DOHH2 (cell line): ENCODE measurements around the gene GRIN2A.

Experiments
- H3F3A ChIP-seq: fragments of 200-600 bp; sonication (generic), shearing (Covaris generic); 2 replicates; pipeline ENCODE4 v1.6.0; 2016; ENCODE audit warnings: antibody characterized with exemption, mild to moderate bottlenecking; ENCODE audit not compliant: control insufficient read depth, insufficient read depth
- H3K27ac ChIP-seq: fragments of 200-600 bp; sonication (generic); 2 replicates; pipeline ENCODE4 v1.5.1; 2014; ENCODE audit warnings: low read depth, mild to moderate bottlenecking, low read length, moderate library complexity
- H3K27me3 ChIP-seq: fragments of 200-600 bp; sonication (generic); 2 replicates; pipeline ENCODE4 v1.6.1; 2014; ENCODE audit warnings: mild to moderate bottlenecking, low read length, mixed read lengths; ENCODE audit not compliant: control insufficient read depth
- H3K36me3 ChIP-seq: fragments of 200-600 bp; sonication (generic); 2 replicates; pipeline ENCODE4 v1.6.1; 2014; ENCODE audit warnings: mild to moderate bottlenecking, low read length, moderate library complexity, mixed read lengths; ENCODE audit not compliant: control insufficient read depth
- H3K4me1 ChIP-seq: fragments of 200-600 bp; sonication (generic); 2 replicates; pipeline ENCODE4 v1.6.1; 2014; ENCODE audit warnings: mild to moderate bottlenecking, low read length, mixed read lengths; ENCODE audit not compliant: control insufficient read depth
- H3K4me2 ChIP-seq: fragments of 200-600 bp; sonication (generic); 2 replicates; pipeline ENCODE4 v1.6.0; 2014; ENCODE audit warnings: mild to moderate bottlenecking, low read length, moderate library complexity
- H3K4me3 ChIP-seq: fragments of 200-600 bp; sonication (generic); 2 replicates; pipeline ENCODE4 v1.5.1; 2014; ENCODE audit warnings: mild to moderate bottlenecking, low read length, mixed read lengths
- H3K79me2 ChIP-seq: fragments of 200-600 bp; sonication (generic); 2 replicates; pipeline ENCODE4 v1.6.1; 2014; ENCODE audit warnings: mild to moderate bottlenecking, low read length, mixed read lengths; ENCODE audit not compliant: control insufficient read depth
- H3K9me2 ChIP-seq: fragments of 200-600 bp; sonication (generic); replicated peaks from 2 replicates; pipeline ENCODE4 v1.6.1; 2014; ENCODE audit warnings: mild to moderate bottlenecking, low read length, mixed read lengths; ENCODE audit not compliant: control insufficient read depth
- H3K9me3 ChIP-seq: fragments of 200-600 bp; sonication (generic); 2 replicates; pipeline ENCODE4 v1.6.1; 2014; ENCODE audit warnings: antibody characterized with exemption, low read length, mixed read lengths; ENCODE audit not compliant: control insufficient read depth, insufficient read depth
- H4K20me1 ChIP-seq: fragments of 200-600 bp; sonication (generic); 2 replicates; pipeline ENCODE4 v1.6.0; 2014; ENCODE audit warnings: low read depth, mild to moderate bottlenecking, antibody characterized with exemption, low read length, moderate library complexity; ENCODE audit not compliant: control insufficient read depth, insufficient read depth
- EZH2phosphoT487 ChIP-seq: fragments of 200-600 bp; sonication (generic); IDR thresholded peaks from 2 replicates; pipeline ENCODE4 v1.6.1; 2017; ENCODE audit warnings: borderline replicate concordance, mild to moderate bottlenecking, antibody characterized with exemption, low read length, moderate library complexity, mixed read lengths
- TF ChIP-seq, protein P1 (sequence below): fragments of 200-600 bp; sonication (generic); IDR thresholded peaks from one replicate; pipeline ENCODE4 v1.5.1; 2014; ENCODE audit warnings: antibody characterized with exemption, mild to moderate bottlenecking, low read depth, low read length; ENCODE audit not compliant: poor library complexity, severe bottlenecking

GRIN2A gene

DNA sequence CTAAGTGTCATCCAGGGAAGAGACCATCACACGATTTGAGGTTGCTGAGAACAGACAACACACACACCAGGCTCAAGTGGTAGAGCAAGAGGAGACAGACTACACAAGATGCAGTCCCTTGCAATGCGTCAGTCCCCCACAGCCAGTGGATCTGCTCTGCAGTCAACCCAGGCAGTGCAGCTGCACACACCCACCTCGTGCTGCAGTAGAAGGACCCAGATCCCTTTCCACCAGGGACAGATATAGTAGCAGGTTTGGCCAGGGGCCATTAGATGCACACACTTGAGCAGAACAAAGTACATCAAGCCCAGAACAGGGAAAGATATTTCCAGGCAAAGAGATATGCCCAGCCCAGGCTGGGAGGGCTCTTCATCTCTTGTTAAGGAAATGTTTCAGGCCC is 112.9 kb downstream of the GRIN2A start:
- H4K20me1 ChIP-seq = no peaks in the 10 kb centered on the region
- no peaks in the 10 kb centered on the region for H3K9me3 ChIP-seq
- H3K4me3 ChIP-seq = no peak overlapping the region
- TF ChIP-seq, protein P1, sequence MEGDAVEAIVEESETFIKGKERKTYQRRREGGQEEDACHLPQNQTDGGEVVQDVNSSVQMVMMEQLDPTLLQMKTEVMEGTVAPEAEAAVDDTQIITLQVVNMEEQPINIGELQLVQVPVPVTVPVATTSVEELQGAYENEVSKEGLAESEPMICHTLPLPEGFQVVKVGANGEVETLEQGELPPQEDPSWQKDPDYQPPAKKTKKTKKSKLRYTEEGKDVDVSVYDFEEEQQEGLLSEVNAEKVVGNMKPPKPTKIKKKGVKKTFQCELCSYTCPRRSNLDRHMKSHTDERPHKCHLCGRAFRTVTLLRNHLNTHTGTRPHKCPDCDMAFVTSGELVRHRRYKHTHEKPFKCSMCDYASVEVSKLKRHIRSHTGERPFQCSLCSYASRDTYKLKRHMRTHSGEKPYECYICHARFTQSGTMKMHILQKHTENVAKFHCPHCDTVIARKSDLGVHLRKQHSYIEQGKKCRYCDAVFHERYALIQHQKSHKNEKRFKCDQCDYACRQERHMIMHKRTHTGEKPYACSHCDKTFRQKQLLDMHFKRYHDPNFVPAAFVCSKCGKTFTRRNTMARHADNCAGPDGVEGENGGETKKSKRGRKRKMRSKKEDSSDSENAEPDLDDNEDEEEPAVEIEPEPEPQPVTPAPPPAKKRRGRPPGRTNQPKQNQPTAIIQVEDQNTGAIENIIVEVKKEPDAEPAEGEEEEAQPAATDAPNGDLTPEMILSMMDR = no peak
- TF ChIP-seq EZH2phosphoT487 = no peak
- H3K79me2 ChIP-seq = no peaks in the 10 kb centered on the region
- no peaks in the 10 kb centered on the region for H3F3A ChIP-seq
- H3K27ac ChIP-seq = no peak overlapping the region
- no peaks in the 10 kb centered on the region for H3K36me3 ChIP-seq
- H3K9me2 ChIP-seq = no peaks in the 10 kb centered on the region
- H3K4me1 ChIP-seq = no peaks in the 10 kb centered on the region
- H3K4me2 ChIP-seq = no peak overlapping the region
- no peaks in the 10 kb centered on the region for H3K27me3 ChIP-seq

DNA sequence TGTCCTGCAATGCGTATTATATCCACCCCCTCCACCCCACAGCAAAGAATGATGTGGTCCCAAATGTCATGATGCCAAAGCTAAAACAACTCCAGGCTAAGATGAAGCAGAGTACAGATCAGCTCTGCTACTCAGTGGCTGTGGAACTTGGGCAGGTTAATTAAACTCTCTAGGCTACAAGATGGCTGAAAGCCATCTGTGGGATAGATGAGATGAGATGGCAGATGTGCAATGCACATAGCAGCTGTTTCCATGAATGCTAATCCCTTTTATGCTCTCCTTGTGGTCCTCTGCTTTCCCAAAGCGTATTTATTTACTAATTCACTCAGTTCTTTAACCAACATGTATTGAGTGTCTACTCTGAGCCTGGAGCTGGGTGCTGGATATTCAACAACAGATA is 114.4 kb downstream of the GRIN2A start:
- Histone ChIP-seq H3K9me2 (no peaks in the 10 kb centered on the region), H3K4me1 (no peaks in the 10 kb centered on the region), H3K27ac (no peak overlapping the region)

DNA sequence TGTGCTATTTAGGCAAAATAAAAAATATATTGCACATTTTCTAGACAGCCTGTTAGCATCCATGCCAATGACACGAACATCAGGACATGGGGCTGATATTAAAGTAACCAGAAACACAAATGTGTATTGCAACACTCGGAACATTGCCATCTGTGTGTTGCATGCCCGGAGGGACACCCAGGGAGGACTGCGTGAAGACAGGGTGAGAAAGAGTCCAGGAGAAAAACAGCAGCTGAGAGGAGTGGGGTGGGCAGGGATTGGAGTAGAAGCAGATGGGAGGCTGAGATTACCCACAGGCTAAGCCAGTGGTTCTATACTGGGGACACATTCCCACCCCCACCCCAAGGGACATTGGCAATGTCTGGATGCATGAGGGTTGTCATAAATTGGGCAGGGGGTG is 114.8 kb downstream of the GRIN2A start:
- no peaks in the 10 kb centered on the region for H3K9me3 ChIP-seq
- H3K27me3 ChIP-seq = no peaks in the 10 kb centered on the region
- no peak overlapping the region for H3K4me2 ChIP-seq

More for the DNA sequence above, 114.4 kb downstream of the GRIN2A start:
- TF ChIP-seq, protein P1 = no peak
- TF ChIP-seq EZH2phosphoT487 = no peak
- no peaks in the 10 kb centered on the region for H3F3A ChIP-seq
- no peaks in the 10 kb centered on the region for H3K27me3 ChIP-seq
- H3K9me3 ChIP-seq = no peaks in the 10 kb centered on the region
- no peaks in the 10 kb centered on the region for H3K79me2 ChIP-seq
- no peaks in the 10 kb centered on the region for H4K20me1 ChIP-seq
- no peak overlapping the region for H3K4me2 ChIP-seq
- no peaks in the 10 kb centered on the region for H3K36me3 ChIP-seq
- no peak overlapping the region for H3K4me3 ChIP-seq

More for the DNA sequence above, 114.8 kb downstream of the GRIN2A start:
- H4K20me1 ChIP-seq = no peaks in the 10 kb centered on the region
- no peak overlapping the region for H3K4me3 ChIP-seq
- no peaks in the 10 kb centered on the region for H3K36me3 ChIP-seq
- no peak for TF ChIP-seq EZH2phosphoT487
- TF ChIP-seq, protein P1 = no peak
- H3K79me2 ChIP-seq = no peaks in the 10 kb centered on the region
- H3F3A ChIP-seq = no peaks in the 10 kb centered on the region
- no peaks in the 10 kb centered on the region for H3K9me2 ChIP-seq
- H3K27ac ChIP-seq = no peak overlapping the region
- no peaks in the 10 kb centered on the region for H3K4me1 ChIP-seq
